D721Med (cell line): ENCODE results near the gene TMEM267.

Experiments used
- DNase-seq: peaks from one replicate; pipeline ENCODE4 v3.0.0; 2011; ENCODE audit warnings: low spot score; ENCODE audit not compliant: insufficient read length
- FAIRE-seq: peaks from 2 replicates; lab custom pipeline; 2011; peaks lifted over from hg19 to GRCh38; lab: Jason Lieb, UNC
- TF ChIP-seq, protein P1 (sequence below): IDR thresholded peaks from 2 replicates; pipeline ENCODE4 v1.5.1; 2012; ENCODE audit warnings: mild to moderate bottlenecking, control low read depth; ENCODE audit not compliant: insufficient read depth; ENCODE audit errors: missing control alignments

TMEM267 gene

DNA sequence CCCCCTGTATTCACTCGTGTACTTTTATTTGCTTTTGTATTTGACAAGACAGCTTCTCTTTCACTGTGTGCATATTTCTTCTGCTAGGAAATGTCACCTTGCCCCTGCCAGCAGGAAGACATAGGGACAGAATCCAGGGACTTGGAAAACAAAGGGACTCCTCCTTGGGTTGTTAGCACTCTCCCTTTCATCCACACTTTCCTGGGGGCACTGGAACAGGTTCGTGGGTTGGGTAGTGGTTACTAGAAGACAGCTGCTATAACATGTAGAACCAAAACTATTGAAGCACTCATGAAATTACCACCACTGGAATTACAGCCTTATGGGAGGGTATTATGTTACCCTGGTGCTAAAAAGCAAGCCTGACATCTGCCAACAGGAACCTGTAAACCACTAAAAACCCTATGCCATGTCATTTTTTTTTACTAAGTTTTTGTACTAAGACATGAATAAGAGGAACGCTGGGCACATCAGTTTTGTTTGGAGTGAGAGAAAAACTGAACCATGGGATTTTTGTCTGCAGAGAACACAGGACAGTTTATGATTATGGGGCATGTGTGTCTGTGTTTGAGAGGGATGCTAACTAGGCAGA, 66.8 kb downstream of the TMEM267 start:
- no peak for FAIRE-seq
- TF ChIP-seq, protein P1, sequence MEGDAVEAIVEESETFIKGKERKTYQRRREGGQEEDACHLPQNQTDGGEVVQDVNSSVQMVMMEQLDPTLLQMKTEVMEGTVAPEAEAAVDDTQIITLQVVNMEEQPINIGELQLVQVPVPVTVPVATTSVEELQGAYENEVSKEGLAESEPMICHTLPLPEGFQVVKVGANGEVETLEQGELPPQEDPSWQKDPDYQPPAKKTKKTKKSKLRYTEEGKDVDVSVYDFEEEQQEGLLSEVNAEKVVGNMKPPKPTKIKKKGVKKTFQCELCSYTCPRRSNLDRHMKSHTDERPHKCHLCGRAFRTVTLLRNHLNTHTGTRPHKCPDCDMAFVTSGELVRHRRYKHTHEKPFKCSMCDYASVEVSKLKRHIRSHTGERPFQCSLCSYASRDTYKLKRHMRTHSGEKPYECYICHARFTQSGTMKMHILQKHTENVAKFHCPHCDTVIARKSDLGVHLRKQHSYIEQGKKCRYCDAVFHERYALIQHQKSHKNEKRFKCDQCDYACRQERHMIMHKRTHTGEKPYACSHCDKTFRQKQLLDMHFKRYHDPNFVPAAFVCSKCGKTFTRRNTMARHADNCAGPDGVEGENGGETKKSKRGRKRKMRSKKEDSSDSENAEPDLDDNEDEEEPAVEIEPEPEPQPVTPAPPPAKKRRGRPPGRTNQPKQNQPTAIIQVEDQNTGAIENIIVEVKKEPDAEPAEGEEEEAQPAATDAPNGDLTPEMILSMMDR, result no peak
- no peak for DNase-seq

DNA sequence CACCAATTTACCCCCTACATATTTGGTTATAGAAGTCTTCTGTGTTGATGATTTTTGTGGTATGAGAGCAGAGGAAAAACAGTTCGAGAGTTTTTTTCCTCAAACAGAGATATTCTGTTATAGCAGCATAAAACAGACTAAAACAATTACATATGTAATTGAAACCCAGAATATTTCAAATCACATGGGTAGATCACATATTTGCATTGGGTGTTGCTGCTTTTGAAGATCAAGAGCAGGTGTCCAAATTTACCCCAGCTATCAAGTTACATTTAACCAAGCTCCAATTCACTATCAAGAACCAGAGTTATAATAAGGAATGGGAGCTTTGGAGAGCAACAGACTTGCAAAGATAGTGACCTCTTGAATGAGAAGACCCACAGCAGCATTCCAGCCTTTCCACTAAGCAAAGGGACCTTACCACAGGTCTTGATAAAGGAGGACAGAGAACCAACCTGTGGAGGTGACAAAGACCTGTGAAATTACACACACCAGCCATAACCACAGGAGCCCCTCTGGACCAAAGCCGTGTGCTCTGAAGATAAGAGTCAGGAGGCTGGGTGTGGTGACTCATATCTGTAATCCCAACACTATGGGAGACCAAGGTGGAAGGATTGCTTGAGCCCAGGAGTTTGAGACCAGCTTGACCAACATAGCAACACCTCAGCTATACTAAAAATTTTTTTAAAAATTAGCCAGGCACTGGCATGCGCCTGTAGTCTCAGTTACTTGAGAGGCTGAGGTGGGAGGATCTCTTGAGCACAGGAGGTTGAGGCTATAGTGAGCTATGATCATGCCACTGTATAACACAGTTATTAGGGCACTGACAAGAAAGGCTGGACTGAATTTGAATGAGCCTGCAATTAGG, 67.5 kb downstream of the TMEM267 start:
- DNase-seq (no peak), FAIRE-seq (no peak)
- TF ChIP-seq, protein P1, result no peak

DNA sequence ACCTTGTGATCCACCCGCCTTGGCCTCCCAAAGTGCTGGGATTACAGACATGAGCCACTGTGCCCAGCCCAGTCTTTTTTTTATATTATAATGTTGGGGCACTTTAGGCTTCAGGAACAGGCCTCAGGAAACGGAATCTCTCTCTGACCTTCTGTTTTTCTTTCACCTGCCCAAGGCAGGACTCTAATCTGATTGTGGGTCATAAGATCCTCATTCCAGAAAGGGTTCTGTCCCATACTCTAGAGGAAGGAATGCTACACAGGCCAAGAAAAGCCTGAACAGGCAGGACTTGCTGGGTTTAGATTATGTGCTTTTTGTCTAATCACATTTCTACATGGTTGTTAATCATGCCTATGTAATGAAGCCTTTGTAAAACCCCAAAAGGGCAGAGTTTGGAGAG, 69.7 kb downstream of the TMEM267 start:
- TF ChIP-seq, protein P1, result no peak

DNA sequence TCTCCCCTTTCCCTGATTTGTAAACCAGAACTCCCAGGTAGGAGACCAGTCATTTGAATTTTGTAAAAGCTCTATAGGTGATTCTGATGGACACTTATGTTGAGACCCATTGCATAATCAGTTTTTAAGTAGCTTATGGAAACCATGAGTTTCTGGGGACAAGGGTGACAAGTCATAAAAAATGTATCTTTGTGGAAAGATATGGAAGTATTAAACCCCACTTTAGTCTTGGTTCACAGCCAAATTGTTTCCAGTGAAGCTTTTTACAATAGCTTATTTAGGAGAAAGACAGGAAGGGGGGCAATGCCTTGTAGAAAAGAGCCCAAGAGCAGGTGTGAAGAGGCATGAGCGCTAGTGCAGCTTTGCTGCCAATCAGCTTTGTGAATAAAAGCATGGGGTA, 71.0 kb downstream of the TMEM267 start:
- TF ChIP-seq, protein P1, result no peak
- FAIRE-seq (no peak), DNase-seq (no peak)

More for the DNA sequence above, 69.7 kb downstream of the TMEM267 start:
- FAIRE-seq (no peak), DNase-seq (no peak)

DNA sequence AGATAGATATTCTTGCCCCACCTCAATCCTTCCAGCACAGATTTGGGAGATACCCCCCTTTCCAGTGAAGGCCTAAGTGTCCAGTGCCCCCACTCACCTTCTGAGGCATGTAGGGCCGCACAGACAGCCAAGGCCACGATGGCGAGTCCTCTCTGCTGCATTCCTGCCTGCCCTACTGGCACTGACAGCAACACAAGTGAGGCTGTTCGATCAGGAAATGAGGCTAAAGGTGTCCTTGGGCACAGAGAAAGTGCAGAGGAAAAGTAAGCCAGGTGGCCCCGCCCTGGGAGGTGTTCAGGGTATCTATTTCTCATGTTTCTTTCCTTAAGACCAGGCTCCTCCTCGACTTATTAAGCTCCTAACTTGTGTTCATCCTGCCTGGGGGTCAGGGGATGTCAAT, 71.5 kb downstream of the TMEM267 start, which contains the start of gene CCL28:
Gene CCL28 (minus strand): TSS at position 236 of the 400 bp plus-strand sequence. CDS start 75 bp downstream, at position 161.
- TF ChIP-seq, protein P1, result no peak
- DNase-seq (no peak), FAIRE-seq (no peak)

DNA sequence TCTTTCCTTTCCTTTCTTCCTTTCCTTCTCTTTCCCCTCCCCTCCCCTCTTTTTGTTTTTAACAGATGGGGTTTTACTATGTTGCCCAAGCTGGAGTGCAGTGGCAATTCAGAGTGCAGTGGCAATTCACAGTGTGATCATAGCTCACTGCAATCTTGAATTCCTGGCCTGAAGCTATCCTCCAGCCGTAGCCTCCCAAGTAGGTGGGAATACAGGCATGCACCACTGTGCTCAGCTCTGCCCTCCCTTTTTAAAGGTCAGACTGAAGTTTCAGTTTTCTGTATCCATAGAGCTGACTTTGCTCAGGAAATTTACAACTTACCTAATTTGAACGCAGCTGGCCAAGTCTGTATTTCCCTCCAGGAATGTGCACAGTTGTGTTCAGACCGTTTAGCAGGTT, 72.2 kb downstream of the TMEM267 start:
- no peak for DNase-seq
- TF ChIP-seq, protein P1, result no peak
- FAIRE-seq, result no peak
